ENCODE measurements around the gene DNAJC30.

The DNAJC30 gene

GRCh38 chr7:73633844-73634243 lies 49.4 kb downstream of the DNAJC30 start:
- DNase-seq (ENCODE audit: low read depth): no peak
- H3K4me3 ChIP-seq (ENCODE audit: low read depth, low read length): no peak overlapping the region
- no peak for TF ChIP-seq CTCF (IDR thresholded peaks at IDR 0.05; ENCODE audit: insufficient read depth, low read depth, low read length, missing control alignments)

DNA sequence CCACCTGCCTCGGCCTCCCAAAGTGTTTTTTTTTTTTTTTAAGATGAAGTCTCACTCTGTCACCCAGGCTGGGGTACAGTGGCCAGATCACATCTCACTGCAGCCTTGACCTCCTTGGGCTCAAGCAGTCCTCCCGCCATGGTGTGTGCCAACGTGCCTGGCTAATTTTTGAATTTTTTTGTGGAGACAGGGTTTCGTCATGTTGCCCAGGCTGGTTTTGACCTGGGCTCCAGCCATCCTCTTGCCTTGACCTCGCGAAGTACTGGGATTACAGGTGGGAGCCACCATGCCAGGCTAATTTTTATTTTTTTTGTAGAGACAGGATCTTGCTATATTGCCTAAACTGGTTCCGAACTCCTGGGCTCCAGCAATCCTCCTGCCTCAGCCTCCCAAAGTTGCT lies 49.9 kb downstream of the DNAJC30 start:
- no peak for TF ChIP-seq CTCF (IDR thresholded peaks at IDR 0.05; ENCODE audit: insufficient read depth, low read depth, low read length, missing control alignments)
- no peak for DNase-seq (ENCODE audit: low read depth)
- no peak overlapping the region for H3K4me3 ChIP-seq (ENCODE audit: low read depth, low read length)

- DNase-seq (ENCODE audit: low read depth): no peak
- no peak overlapping the region for H3K4me3 ChIP-seq (ENCODE audit: low read depth, low read length)
- no peak for TF ChIP-seq CTCF (IDR thresholded peaks at IDR 0.05; ENCODE audit: insufficient read depth, low read depth, low read length, missing control alignments)
Measured at GRCh38 chr7:73631558-73631957, 51.7 kb downstream of the DNAJC30 start.

Data from GM12865 (cell line).